Activated T-helper 17 cell treated with anti-CD3 and anti-CD28 coated beads, Interleukin-2, amount 50 U/mL, for 72 hours (primary cell): ENCODE data around the gene PIWIL1. TPM values are rescaled to one million over a fixed set of nuclear protein-coding genes. Genes with fewer than 3 reads are reported as not detected.

Experiments used
- ATAC-seq: fragments of 150-1000 bp; cut with Tn5 transposase; replicated peaks from 2 replicates; pipeline ENCODE4 v1.10.0; 2021; ENCODE audit warnings: mild to moderate bottlenecking, moderate library complexity
- H3K27ac Mint-ChIP-seq: one replicate; pipeline ENCODE4 v1.8.0; 2022; ENCODE audit warnings: mixed read lengths
- H3K27me3 Mint-ChIP-seq: one replicate; pipeline ENCODE4 v1.8.0; 2022; ENCODE audit warnings: mixed read lengths
- H3K36me3 Mint-ChIP-seq: one replicate; pipeline ENCODE4 v1.8.0; 2022; ENCODE audit warnings: low read depth, mild to moderate bottlenecking, mixed read lengths
- H3K4me1 Mint-ChIP-seq: one replicate; pipeline ENCODE4 v1.8.0; 2022; ENCODE audit warnings: mixed read lengths
- H3K4me3 Mint-ChIP-seq: one replicate; pipeline ENCODE4 v1.8.0; 2022; ENCODE audit warnings: mild to moderate bottlenecking, mixed read lengths
- H3K9me3 Mint-ChIP-seq: one replicate; pipeline ENCODE4 v1.8.0; 2022; ENCODE audit warnings: mixed read lengths
- total RNA-seq, 2 donors: library from RNA; stranded (reverse); gene quantifications; one replicate each; pipeline ENCODE4 v1.2.3, GENCODE V29; 2022

Gene PIWIL1
- total RNA-seq, 2 donors from 2014 or later = not detected

DNA sequence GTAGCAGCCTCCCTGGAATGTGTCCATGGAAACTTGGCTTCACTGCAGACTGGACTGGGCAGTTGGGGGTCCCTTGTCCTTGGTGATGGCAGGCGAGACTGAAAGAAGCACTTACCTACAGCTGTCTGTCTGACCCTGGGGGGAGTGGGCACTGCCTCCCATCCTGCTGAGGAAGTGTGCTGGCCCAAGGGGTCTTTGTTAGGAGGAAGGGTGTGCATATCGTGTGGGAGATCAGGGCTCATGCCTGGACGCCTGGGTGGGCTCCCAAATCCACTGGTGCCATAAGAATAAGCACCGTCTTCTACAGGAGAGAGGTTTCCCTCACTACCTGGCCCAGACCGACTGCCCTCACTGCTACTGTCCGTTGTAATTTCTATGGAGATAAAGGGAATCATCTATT is 81.4 kb downstream of the PIWIL1 start:
- Mint-ChIP-seq H3K27ac (no peak overlapping the region), H3K27me3 (peaks cover 1% of the 10 kb centered on the region), H3K4me3 (no peak overlapping the region), H3K9me3 (no peaks in the 10 kb centered on the region), H3K4me1 (no peaks in the 10 kb centered on the region), H3K36me3 (no peaks in the 10 kb centered on the region)
- no peak for ATAC-seq

DNA sequence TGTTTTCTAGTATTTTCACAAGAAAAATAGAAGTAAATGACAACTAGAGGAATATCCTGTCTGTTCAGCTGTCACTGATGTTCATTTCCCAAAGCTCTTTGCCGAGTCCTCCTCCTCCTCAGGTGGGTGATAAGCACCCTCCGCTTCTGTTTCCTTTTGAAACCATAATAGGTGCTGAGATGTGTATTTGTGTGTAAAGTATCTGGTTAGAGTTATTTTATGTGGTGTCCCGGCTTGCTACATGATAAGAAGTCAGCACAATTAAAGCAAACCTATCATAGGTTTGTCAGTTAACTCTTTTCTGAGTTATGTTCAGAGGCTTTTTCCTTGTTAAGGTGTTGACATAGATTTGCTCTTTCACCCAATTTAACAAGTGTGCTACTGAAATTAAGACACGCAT is 82.4 kb downstream of the PIWIL1 start:
- Mint-ChIP-seq H3K27ac (no peak overlapping the region), H3K4me3 (no peak overlapping the region), H3K36me3 (no peaks in the 10 kb centered on the region), H3K9me3 (no peaks in the 10 kb centered on the region), H3K4me1 (no peaks in the 10 kb centered on the region), H3K27me3 (no peaks in the 10 kb centered on the region)
- no peak for ATAC-seq

- no peak overlapping the region for H3K27ac Mint-ChIP-seq
- ATAC-seq = no peak
- no peaks in the 10 kb centered on the region for H3K9me3 Mint-ChIP-seq
- no peaks in the 10 kb centered on the region for H3K36me3 Mint-ChIP-seq
- no peaks in the 10 kb centered on the region for H3K4me1 Mint-ChIP-seq
- H3K4me3 Mint-ChIP-seq = no peak overlapping the region
- no peaks in the 10 kb centered on the region for H3K27me3 Mint-ChIP-seq
Observed at GRCh38 chr12:130421896-130422295, 84.2 kb downstream of the PIWIL1 start.

Other genes starting within 250 kb of the PIWIL1 start
- not detected for gene FZD10, start 175.4 kb upstream of the PIWIL1 start, total RNA-seq